GM10266 (cell line): ENCODE measurements around the gene ATP5F1E.
"Not testable (repeated sequence)": the region's sequence is repeated elsewhere in the genome, so short reads cannot be mapped to it uniquely, and the experiment has no call there.

ENCODE experiments used
- DNase-seq: peaks from one replicate; pipeline ENCODE4 v3.0.0; 2012; ENCODE audit errors: extremely low spot score
- TF ChIP-seq, protein P1 (sequence below): IDR thresholded peaks from 2 replicates; pipeline ENCODE4 v1.5.1; 2012; ENCODE audit warnings: mild to moderate bottlenecking, low read depth; ENCODE audit not compliant: control insufficient read depth, insufficient read depth; ENCODE audit errors: missing control alignments

ATP5F1E gene

DNA sequence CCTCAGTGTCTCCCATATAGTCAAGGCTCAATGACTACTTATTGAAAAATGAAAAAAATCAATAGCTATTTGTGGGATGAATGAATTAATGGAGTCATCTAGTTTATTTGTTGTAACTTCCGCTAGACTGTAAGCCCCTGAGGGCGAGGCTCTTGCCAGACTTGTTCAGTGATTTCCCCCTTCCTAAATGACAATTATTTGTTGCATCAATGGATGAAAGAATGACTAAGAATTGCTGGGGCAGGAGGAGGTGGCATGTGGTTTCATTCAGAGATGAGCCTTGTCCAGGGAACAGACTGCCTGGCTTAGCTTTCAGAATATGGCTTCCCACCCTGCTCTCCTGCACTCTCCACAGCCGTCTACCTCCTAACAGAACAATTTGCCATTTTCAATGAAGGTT lies 11.6 kb upstream of the ATP5F1E start:
- TF ChIP-seq, protein P1, sequence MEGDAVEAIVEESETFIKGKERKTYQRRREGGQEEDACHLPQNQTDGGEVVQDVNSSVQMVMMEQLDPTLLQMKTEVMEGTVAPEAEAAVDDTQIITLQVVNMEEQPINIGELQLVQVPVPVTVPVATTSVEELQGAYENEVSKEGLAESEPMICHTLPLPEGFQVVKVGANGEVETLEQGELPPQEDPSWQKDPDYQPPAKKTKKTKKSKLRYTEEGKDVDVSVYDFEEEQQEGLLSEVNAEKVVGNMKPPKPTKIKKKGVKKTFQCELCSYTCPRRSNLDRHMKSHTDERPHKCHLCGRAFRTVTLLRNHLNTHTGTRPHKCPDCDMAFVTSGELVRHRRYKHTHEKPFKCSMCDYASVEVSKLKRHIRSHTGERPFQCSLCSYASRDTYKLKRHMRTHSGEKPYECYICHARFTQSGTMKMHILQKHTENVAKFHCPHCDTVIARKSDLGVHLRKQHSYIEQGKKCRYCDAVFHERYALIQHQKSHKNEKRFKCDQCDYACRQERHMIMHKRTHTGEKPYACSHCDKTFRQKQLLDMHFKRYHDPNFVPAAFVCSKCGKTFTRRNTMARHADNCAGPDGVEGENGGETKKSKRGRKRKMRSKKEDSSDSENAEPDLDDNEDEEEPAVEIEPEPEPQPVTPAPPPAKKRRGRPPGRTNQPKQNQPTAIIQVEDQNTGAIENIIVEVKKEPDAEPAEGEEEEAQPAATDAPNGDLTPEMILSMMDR = no peak
- no peak for DNase-seq

GRCh38 chr20:59042796-59043631 lies 10.9 kb upstream of the ATP5F1E start:
- peak; percentile 99 for DNase-seq
- TF ChIP-seq, protein P1 = no peak

GRCh38 chr20:59042151-59042795 lies 10.1 kb upstream of the ATP5F1E start, which contains the start of gene PRELID3B:
TSS of gene PRELID3B (minus strand) at chr20:59042786. CDS start at chr20:59042730, 56 bp downstream.
- TF ChIP-seq, protein P1 = no peak
- DNase-seq = peak; percentile 43

DNA sequence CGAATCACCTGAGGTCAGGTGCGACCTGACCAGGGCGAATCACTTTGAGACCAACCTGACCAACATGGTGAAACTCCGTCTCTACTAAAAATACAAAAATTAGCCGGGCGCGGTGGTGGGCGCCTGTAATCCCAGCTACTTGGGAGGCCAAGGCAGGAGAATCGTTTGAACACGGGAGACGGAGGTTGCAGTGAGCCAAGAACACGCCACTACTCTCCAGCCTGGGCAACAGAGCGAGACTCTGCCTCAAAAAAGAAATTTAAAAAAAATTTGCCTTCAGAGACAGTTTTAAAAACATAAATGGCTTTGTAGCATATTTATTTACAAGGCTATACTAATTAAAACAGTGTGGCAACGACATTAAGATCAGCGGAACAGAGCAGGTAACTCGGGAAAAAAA lies 9.4 kb upstream of the ATP5F1E start:
- not testable (repeated sequence) for DNase-seq

DNA sequence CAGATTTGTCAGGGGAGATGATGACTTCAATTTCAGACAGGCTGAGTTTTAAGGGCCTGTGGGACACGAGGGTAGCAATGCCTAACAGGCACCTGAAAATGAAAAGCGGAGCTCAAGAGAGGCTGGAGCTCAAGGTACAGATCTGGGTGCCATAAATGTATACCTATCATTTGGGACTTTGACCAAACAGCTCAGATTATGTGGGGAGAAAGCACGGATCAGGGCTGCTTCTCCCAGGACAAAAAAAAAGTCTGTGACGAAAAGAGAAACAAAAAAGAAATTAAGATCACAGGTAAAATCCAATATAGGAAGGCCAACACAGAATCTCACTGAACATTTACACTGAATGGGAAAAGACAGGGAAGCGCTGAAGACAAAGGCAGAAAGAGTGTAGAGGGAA lies 8.5 kb upstream of the ATP5F1E start:
- TF ChIP-seq, protein P1 = no peak
- DNase-seq = no peak

DNA sequence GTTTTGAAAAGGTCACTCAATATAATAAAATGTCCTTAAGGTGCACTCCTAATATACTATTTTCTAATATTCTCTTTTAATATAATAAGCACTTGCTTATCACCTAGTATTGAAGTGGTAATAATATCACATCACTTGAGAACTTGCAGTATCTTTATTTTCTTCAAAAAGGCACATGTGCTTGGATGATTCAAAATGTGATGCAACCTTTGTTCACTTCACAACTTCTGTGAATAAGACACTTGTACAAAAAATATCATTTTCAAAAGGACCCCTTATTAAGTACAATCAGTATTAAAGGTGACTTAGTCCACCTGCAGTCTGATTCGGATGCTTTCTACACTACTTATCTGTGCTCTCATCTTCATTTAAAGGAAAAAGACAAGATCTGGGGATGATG lies 7.1 kb upstream of the ATP5F1E start:
- TF ChIP-seq, protein P1 = no peak
- no peak for DNase-seq

DNA sequence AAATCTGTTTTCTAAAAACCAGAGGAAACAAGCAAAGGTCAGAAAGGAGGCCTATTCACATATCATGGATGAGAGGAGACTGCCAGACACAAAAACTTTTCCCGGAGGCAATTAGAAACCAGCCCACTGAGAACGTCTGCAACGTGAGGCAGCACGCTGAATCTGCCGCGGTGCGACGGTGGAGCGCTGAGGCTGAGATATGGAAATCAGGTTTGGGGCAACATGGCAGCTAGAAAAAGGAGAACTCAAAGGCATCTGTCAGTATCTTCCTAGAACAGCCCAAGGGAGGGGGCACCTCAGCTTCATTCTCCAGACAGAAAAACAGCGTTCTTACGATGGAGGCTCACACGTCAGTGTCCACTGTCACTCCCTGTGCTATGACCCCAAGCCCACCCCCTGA lies 5.3 kb upstream of the ATP5F1E start:
- DNase-seq = no peak
- TF ChIP-seq, protein P1 = no peak
